Endometrial microvascular endothelial cells (primary cell): ENCODE results near the gene EBF4. TPM values are rescaled to one million over a fixed set of nuclear protein-coding genes. Genes with fewer than 3 reads are reported as not detected.

Experiments
- in situ Hi-C: cut with HindIII; loops from 2 replicates; pipeline ENCODE4 v1.10.0; 2017; ENCODE audit warnings: low sequenced_read_pairs, low pct_unique_long_range_greater_than_20kb; ENCODE audit errors: inconsistent ontology term
- total RNA-seq: library from RNA; depleted of rRNA; stranded (reverse); fragments of >200 nt; gene quantifications from one replicate; pipeline ENCODE4 v1.2.3, GENCODE V29; 2015; ENCODE audit errors: inconsistent ontology term

EBF4 gene, protein sequence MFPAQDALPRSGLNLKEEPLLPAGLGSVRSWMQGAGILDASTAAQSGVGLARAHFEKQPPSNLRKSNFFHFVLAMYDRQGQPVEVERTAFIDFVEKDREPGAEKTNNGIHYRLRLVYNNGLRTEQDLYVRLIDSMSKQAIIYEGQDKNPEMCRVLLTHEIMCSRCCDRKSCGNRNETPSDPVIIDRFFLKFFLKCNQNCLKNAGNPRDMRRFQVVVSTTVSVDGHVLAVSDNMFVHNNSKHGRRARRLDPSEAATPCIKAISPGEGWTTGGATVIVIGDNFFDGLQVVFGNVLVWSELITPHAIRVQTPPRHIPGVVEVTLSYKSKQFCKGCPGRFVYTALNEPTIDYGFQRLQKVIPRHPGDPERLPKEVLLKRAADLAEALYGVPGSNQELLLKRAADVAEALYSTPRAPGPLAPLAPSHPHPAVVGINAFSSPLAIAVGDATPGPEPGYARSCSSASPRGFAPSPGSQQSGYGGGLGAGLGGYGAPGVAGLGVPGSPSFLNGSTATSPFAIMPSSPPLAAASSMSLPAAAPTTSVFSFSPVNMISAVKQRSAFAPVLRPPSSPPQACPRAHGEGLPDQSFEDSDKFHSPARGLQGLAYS
- 0.37 TPM for total RNA-seq

DNA sequence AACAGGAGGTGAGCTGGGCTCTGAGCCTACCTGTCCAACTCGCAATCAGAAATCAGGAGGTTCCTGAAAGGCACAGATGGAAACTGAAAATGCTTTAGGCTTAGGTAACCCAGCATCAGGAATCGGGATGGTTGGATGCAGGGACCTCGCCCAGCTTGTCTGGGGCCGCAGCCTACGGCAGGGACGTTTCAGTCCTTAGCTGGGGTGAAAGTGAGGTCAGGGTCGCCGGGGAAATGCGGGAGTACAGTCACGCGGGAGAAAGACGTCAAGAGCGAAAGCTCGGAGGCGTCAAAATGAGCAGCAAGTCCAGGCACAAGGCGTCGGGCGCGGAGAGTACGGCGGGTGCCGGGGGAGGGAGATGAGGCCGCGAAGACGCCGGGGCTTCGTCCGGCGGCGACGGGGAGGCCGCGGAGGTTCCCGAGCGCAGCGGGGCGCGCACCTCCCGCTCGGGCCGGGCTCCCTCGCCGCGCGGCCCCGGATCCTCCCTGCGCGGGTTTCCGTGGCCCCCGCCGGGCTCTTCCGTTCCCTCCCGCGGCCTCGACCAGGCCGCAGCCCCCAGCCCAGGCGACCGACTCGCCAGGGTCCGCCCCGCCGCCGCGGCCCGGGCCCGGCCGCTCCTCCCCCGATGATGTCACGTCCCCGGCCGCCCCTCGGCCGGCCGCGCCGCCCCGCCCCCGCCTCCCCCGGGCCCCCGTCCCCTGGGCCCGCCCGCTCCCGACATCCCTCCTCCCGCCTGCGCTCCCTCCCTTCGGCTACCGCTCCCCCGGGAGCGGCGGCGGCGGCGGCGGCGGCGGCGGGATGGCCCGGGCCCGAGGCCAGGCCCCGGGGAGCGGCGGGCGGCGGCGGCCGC is at the start of gene EBF4:
Gene EBF4 (plus strand): TSS at position 745 of the 850 bp plus-strand sequence. CDS start 866 bp downstream, outside the sequence.
- in situ Hi-C loops = no loop called here

DNA sequence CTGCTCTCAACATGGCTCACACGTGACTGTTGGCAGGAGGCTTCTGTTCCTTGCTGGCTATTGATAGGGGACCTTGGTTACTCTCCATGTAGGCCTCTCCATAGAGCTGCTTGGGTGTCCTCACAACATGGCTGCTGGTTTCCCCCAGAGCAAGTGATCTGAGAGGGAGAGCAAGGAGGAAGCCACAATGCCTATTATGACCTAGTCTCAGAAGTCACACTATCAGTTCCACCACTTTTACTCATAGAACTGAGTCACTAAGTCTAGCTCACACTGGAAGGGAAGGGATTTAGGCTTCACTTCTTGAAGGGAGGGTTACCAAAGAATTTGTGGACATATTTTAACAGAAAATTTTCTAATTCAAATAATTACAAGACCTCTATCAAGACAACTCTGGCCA is 48.9 kb upstream of the EBF4 start:
- in situ Hi-C loops = no loop called here

DNA sequence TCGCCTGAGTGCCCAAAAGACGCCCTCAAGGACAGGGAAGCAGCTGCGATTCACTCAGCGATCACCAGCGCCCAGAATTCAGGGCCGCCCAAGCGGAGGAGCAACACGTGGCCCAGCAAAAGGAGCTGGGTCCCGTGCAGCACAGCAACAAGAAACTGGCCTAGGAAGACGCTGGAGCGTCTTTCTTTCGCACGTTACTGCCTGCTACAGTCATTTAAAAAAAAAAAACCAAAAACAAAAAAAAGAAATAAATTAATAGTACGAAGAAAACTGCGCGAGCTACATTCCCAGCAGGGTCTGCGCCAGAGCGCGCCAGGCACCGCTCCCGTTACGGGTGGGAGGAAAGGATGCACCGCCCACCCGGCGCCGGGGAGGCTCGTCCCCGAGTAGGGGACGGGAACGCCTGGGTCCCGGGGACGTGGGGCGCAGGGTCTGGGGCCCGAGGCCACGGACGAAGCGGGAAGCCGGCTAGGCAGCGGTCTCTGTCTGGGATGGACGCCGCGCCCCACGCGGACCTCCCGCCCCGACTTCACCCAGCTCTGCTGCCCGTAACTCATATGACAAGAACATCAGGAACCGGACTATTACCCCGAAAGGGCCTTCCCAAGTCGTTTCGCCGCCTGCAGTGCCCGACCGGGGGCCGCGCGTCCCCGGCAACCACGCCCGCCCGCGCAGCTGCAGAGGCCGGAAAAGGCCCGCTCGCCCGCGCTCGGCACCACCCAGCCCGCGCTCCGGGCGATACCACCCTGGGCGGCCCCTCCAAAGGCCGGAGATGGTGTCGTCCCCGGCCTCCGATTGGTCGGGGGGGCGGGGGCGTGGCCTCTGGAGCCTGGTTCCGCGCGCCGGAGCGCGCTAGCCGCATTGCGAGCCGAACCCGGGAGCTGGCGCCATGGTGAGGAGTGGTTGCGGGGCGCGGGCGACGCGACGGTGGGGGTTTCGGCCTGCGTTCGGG is 40.5 kb upstream of the EBF4 start, which contains the start of gene NOP56:
Gene NOP56 (plus strand): TSS at position 861 of the 952 bp plus-strand sequence. CDS start 29 bp downstream, at position 890.
- in situ Hi-C loops = no loop called here

DNA sequence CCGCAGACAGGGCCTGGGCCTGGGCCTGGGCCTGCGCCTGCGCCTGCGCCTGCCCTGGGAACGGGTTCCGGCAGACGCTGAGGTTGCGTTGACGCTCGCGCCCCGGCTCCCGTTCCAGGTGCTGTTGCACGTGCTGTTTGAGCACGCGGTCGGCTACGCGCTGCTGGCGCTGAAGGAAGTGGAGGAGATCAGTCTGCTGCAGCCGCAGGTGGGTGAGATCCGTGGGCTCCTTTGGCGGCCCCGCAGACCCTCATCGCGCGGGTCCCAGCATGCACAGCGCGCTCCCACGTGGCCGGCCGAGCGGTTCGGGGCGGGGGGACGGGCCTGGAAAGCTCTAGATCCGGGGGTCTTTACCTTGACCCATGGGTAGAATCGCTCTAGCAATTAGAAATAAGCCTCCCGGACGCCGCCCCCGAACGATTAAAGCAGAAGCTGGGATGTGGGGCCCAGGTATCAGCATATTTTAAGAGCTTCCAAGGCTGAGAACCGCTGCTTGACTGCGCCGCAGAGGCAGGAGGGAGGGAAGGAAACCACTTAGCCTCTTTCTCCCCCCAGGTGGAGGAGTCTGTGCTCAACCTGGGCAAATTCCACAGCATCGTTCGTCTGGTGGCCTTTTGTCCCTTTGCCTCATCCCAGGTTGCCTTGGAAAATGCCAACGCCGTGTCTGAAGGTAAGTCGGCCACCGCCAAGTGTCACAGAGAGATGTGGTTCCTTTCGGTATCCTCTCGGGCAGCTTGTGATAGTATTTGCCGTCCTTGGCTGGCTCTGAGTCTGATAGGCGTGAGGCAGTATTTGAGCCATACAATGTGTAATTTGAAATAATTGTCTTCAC is 39.6 kb upstream of the EBF4 start:
- in situ Hi-C loops = no loop called here

DNA sequence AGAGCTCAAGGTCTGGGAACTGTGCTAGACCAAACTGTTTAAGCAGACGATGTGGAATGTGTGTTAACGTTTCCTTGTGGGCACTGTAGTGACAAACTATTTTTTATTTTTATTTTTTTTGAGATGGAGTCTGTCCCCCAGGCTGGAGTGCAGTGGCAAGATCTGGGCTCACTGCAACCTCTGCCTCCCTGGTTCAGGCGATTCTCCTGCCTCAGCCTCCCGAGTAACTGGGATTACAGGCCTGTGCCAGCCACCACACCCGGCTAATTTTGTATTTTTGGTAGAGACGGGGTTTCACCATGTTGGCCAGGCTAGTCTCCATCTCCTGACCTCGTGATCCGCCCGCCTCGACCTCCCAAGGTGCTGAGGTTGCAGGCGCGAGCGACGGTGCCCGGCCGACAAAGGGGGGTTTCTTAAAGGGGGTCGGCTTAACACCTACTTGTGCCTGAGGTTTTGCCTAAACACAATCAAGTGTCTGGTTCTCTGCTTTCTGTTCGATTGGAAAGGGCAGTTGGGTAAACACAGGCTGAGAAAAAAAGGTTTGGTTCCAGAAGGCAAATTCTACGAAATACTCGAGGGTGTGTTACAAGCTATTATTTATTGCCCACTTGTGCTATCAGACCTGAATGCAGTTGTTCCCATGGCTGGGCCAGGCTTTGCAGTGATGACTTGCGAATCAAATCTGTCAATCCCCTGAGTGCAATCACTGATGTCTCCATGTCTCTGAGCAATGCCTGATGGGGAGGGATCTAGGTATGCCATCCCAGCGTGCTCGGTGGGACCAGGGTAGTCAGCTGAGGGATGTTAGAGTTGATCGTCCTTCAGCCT is 38.8 kb upstream of the EBF4 start:
- in situ Hi-C loops = no loop called here

DNA sequence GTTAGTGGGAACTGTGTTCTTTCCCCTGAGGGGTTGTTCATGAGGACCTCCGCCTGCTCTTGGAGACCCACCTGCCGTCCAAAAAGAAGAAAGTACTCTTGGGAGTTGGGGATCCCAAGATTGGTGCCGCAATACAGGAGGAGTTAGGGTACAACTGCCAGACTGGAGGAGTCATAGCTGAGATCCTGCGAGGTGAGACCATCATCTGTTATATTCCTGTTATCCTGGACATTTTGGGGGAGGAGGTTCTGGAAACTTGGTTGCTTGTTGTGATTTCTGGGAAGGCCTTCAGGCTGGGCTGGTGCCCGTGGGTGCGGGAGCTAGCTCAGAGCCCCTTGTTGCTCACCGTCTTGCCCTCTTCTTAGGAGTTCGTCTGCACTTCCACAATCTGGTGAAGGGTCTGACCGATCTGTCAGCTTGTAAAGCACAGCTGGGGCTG is 38.2 kb upstream of the EBF4 start:
- in situ Hi-C loops = no loop called here

DNA sequence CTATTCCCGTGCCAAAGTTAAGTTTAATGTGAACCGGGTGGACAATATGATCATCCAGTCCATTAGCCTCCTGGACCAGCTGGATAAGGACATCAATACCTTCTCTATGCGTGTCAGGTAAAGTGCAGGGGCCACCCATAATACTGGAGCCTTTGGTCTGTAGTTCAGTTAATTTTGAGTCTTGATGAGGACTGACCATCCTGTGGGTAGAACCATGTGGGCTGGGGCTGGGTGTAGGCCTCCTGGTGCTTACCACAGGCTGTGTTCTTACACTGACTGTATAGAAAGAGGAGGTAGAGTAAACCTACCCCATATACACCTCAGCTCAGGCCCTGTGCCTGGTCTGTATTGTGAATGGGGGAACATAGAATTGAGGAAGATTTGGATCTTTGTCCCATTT is 37.7 kb upstream of the EBF4 start:
- in situ Hi-C loops = no loop called here

DNA sequence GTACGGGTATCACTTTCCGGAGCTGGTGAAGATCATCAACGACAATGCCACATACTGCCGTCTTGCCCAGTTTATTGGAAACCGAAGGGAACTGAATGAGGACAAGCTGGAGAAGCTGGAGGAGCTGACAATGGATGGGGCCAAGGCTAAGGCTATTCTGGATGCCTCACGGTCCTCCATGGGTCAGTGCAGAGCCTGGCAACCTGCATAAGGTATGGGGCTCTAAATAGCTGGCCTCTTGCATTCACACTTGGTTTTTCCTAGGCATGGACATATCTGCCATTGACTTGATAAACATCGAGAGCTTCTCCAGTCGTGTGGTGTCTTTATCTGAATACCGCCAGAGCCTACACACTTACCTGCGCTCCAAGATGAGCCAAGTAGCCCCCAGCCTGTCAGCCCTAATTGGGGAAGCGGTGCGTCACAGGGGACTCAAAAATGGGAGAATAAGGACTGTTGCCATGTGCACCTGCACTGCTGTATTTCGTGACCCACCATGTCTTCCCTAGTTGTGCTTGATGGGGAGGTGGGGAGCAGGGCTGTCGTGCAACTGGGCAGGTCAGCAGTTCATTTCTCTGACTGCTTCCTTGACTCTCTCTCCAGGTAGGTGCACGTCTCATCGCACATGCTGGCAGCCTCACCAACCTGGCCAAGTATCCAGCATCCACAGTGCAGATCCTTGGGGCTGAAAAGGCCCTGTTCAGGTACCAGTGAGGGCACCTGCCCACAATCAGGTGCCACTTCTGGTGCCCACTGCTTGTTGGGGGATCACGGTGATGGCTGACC is 37.1 kb upstream of the EBF4 start:
- in situ Hi-C loops = no loop called here

DNA sequence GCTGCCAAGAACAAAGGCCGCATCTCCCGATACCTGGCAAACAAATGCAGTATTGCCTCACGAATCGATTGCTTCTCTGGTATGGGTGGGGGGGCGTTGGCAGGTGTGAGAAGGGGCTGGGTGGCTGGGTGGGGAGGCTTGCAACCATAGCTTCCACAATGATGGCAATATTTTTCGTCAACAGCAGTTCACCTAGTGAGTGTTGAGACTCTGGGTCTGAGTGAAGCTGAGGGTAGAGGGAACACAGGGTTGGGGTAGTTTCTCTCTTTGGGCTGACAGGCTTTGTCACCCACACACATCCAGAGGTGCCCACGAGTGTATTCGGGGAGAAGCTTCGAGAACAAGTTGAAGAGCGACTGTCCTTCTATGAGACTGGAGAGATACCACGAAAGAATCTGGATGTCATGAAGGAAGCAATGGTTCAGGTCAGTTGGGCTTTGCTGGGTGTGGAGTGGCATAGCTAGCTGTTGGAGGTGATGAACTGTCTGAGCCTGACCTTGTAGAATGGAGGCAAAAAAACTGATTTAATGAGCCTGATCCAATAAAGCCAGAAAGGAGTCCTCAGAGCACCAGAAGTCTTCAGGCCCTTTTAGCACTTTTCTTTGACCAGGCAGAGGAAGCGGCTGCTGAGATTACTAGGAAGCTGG is 36.0 kb upstream of the EBF4 start:
- in situ Hi-C loops = no loop called here

DNA sequence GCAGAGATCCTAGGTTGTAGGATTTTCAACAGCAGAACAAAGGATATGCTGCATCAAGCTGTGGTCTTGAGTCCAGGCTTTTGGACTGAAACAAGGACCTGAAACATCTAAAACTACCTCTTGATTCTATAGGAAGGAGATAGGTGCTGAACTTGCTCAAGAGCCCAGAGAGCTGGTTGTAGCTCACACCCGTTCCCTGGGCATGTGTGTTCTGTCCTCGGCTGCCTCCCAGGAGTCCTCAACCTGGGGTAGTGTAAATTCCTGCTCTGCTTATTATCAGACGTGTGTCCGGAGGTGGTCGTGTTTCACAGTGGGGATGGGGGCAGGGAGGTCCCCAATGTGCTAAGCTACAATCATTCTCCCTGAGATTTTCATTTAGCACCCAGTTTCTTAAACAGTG is 35.3 kb upstream of the EBF4 start:
- in situ Hi-C loops = no loop called here

DNA sequence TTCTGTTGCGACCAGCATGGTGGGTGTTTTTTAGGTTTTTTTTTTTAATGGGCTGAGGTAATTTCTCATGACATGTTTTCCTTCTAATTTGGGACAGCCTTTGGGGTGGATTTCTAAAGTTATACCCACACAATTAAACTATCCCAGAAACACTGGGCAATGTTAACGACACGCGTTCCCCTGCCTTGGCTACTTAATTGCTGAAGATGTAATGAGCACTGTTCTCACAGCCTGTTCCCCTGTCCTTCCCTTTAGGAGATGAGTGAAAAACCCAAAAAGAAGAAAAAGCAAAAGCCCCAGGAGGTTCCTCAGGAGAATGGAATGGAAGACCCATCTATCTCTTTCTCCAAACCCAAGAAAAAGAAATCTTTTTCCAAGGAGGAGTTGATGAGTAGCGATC is 34.9 kb upstream of the EBF4 start:
- in situ Hi-C loops = no loop called here

DNA sequence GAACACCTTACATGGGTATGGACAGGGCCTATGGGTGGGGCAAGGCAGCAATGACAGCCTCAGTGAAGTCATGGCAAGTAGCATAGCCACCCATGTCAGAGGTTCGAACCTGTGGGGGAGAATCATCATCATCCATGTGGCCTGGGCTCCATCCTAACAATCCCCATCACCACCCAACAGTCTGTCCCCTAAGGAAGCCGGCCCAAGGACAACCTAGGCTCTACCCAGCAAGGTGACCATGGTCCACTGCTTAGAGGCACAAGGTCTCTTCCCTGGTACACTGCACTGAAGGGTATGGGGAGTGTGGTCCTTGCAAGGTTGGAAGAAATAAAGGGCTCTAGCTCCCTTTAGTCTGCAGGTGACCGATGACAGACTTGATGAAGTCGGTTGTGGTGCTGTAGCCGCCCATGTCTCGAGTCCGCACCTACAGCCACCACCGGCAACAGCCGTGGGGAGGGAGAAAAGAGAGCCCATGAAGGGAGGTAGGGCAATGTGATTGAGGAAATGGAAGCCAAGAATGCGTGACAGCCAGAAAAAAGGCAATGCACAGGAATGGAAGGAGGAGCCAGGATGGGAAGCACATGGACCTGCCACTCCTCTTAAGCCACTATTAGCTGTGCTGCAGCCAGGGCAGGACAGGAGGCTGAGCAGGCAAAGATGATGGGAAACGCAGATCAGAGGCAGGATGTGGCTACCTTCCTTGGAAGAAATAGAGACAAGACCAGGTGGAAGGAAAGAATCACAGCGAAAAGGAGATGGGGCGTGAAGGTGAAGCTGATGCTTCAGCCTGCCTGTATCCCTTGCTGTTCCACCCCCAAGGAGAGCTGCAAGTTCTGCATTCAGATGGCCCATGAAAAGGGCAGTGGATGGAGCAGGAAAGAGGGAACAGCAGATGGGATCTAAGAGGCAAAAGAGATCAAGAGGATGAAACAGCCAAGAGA is 33.9 kb upstream of the EBF4 start:
- in situ Hi-C loops = no loop called here

DNA sequence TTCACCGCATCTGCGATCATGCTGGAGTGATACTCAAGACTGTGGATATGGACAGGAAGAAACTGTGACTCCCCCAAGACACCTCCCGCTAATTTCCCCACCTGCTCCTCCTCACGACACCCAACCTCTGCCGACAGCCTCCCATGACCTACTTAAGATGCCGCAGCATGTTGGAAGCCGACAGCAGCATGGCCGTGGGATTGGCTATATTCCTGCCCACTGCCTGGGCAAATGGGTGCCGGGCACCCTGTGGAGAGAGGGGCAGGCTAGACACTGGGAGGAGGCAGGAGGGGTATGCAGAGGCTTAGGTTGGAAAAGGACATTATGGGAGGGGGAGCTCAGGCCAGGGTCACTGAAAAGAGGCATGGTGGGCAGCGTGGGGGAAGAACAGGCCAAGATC is 33.0 kb upstream of the EBF4 start:
- in situ Hi-C loops = no loop called here

DNA sequence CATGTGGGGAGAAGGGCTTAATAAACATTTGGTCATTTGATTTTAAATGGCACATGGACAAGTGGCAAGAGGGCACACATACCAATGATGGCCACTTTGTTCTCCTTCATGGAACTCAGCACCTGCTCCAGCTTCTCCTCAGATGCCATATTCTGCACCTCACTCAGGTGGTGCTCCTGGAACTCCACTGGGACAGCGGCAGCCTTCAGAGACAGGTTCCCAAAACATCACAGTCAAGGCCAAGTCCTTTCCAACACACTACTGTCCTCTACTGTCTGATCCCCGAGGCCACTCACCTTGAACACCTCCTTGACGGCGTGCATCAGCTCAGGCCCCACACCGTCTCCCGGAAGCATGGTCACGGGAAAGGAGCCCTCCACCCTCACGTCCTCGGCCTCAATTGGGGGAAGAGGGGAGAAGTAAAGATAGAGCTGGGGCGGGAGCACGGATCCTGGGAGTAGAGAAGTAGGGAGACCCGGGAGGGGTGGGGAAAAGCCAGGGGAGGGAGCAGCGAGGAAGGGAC is 29.2 kb upstream of the EBF4 start:
- in situ Hi-C loops = no loop called here
